HepG2 (cell line): ENCODE data around the gene COPS9. TPM values are rescaled to one million over a fixed set of nuclear protein-coding genes. Genes with fewer than 3 reads are reported as not detected.

Experiments used
- ATAC-seq: fragments of 200-7000 bp; cut with Tn5 transposase; 3 replicates; pipeline ENCODE4 v1.9.1; 2020; ENCODE audit warnings: mild to moderate bottlenecking, moderate library complexity
- BruUV-seq: library from RNA; stranded (reverse); fragments of 400-500 nt; replicated peaks from 2 replicates; lab custom pipeline; 2021; lab: Mats Ljungman, UMichigan
- CTCF ChIA-PET: fragments of 300-600 bp; formaldehyde crosslinking; extraction: SDS; loops from one replicate; lab custom pipeline; 2021; ENCODE audit warnings: low total read pairs, inconsistent platforms, low intra/inter-chr PET ratio; lab: Yijun Ruan, JAX
- POLR2A ChIA-PET: fragments of 350-600 bp; sonication (Branson Sonifier 250); formaldehyde crosslinking; loops from one replicate; lab custom pipeline; 2020; ENCODE audit warnings: antibody characterized with exemption, inconsistent platforms; lab: Yijun Ruan, JAX
- DNase-seq: peaks from one replicate; pipeline ENCODE4 v3.0.0-alpha.2; 2015; ENCODE audit warnings: low spot score
- FAIRE-seq: peaks from 3 replicates; lab custom pipeline; 2011; peaks lifted over from hg19 to GRCh38; lab: Jason Lieb, UNC
- H2AFZ ChIP-seq: one replicate; pipeline ENCODE4 v1.6.1; 2011; ENCODE audit warnings: low read length, inconsistent platforms
- H3K27ac ChIP-seq: fragments of 300-600 bp; 3 replicates; pipeline ENCODE4 v1.8.0; 2011; ENCODE audit warnings: mixed run types, mild to moderate bottlenecking, mixed read lengths, low read length, inconsistent platforms; ENCODE audit not compliant: insufficient read depth; ENCODE audit errors: extremely low read length
- H3K27me3 ChIP-seq, 2 experiments: fragments of 200-600 bp in 1 of 2; 2 replicates in 1 of 2; 3 replicates in 1 of 2; pipeline versions ENCODE4 v1.6.0 to v1.8.0; 2011; ENCODE audit warnings: low read length in 2 of 2, mild to moderate bottlenecking in 2 of 2, moderate library complexity in 2 of 2, inconsistent platforms in 1 of 2; ENCODE audit not compliant: insufficient read depth in 2 of 2, control insufficient read depth in 1 of 2
- H3K36me3 ChIP-seq, 2 experiments: fragments of 200-600 bp in 1 of 2; replicated peaks in 1 of 2; 2 replicates in 1 of 2; 3 replicates in 1 of 2; pipeline versions ENCODE4 v1.5.1 to v1.8.0; 2011; ENCODE audit warnings: low read length in 2 of 2, inconsistent platforms in 1 of 2; ENCODE audit not compliant: insufficient read depth in 2 of 2, control insufficient read depth in 1 of 2
- H3K4me1 ChIP-seq: 2 replicates; pipeline ENCODE4 v1.5.1; 2012; ENCODE audit warnings: low read length, inconsistent platforms; ENCODE audit not compliant: insufficient read depth
- H3K4me2 ChIP-seq: 2 replicates; pipeline ENCODE4 v1.6.0; 2011; ENCODE audit warnings: low read depth, low read length, inconsistent platforms
- H3K4me3 ChIP-seq, 3 experiments: fragments of 200-600 bp in 1 of 3; sonication (generic), shearing (Covaris generic) in 1 of 3; replicated peaks in 1 of 3; 2 replicates each; pipeline ENCODE4 v1.5.1; 2011 to 2016; ENCODE audit warnings: low read length in 3 of 3, inconsistent platforms in 2 of 3, low read depth in 2 of 3, mild to moderate bottlenecking in 2 of 3, control low read depth in 1 of 3, mixed read lengths in 1 of 3; ENCODE audit not compliant: insufficient read depth in 1 of 3
- H3K79me2 ChIP-seq: one replicate; pipeline ENCODE4 v1.6.1; 2011; ENCODE audit warnings: low read length, inconsistent platforms; ENCODE audit not compliant: insufficient read depth
- H3K9ac ChIP-seq: 2 replicates; pipeline ENCODE4 v1.6.0; 2011; ENCODE audit warnings: mild to moderate bottlenecking, low read depth, low read length, inconsistent platforms; ENCODE audit not compliant: insufficient read depth
- H3K9me3 ChIP-seq: 2 replicates; pipeline ENCODE4 v1.5.1; 2012; ENCODE audit warnings: mild to moderate bottlenecking, low read length
- H4K20me1 ChIP-seq: 2 replicates; pipeline ENCODE4 v1.6.0; 2011; ENCODE audit warnings: inconsistent platforms, mild to moderate bottlenecking, low read length, moderate library complexity; ENCODE audit not compliant: insufficient read depth
- AGO2 ChIP-seq: fragments of 200-400 bp; formaldehyde crosslinking; optimal IDR thresholded peaks from 2 replicates; pipeline ENCODE3; 2017; ENCODE audit warnings: mild to moderate bottlenecking, low read depth, low read length, moderate library complexity
- ATF7-NPFF ChIP-seq: sonication (generic); formaldehyde crosslinking; IDR thresholded peaks from 2 replicates; pipeline ENCODE4 v1.8.1; 2023; ENCODE audit warnings: mild to moderate bottlenecking, low read depth, missing genetic modification reagents, moderate library complexity
- HOXA5 ChIP-seq: sonication (generic); formaldehyde crosslinking; IDR thresholded peaks from 2 replicates; pipeline ENCODE4 v1.4.0; 2020; ENCODE audit warnings: missing genetic modification reagents
- IKZF4 ChIP-seq: sonication (generic); formaldehyde crosslinking; IDR thresholded peaks from 2 replicates; pipeline ENCODE4 v1.5.1; 2020; ENCODE audit warnings: borderline replicate concordance, mild to moderate bottlenecking, low read depth, missing genetic modification reagents; ENCODE audit errors: not compliant biosample characterization
- NFYB ChIP-seq: sonication (generic); formaldehyde crosslinking; IDR thresholded peaks from 2 replicates; pipeline ENCODE4 v1.4.0; 2020; ENCODE audit warnings: missing genetic modification reagents
- NKX3-1 ChIP-seq: sonication (generic); formaldehyde crosslinking; IDR thresholded peaks from 2 replicates; pipeline ENCODE4 v1.5.0; 2020; ENCODE audit warnings: missing genetic modification reagents
- TAF15 ChIP-seq: fragments of 200-400 bp; formaldehyde crosslinking; IDR thresholded peaks from one replicate; pipeline ENCODE4 v1.6.1; 2018; ENCODE audit warnings: mild to moderate bottlenecking, low read depth, low read length; ENCODE audit not compliant: poor library complexity, severe bottlenecking
- ZBTB42 ChIP-seq: sonication (generic); formaldehyde crosslinking; IDR thresholded peaks from 2 replicates; pipeline ENCODE4 v1.5.0; 2020; ENCODE audit warnings: mild to moderate bottlenecking, missing genetic modification reagents
- ZNF180 ChIP-seq: sonication (generic); formaldehyde crosslinking; IDR thresholded peaks from 2 replicates; pipeline ENCODE4 v1.4.0; 2020; ENCODE audit warnings: low read depth, missing genetic modification reagents, borderline replicate concordance
- ZNF629 ChIP-seq: sonication (generic); formaldehyde crosslinking; conservative IDR thresholded peaks from 2 replicates; pipeline ENCODE4 v1.5.0; 2020; ENCODE audit warnings: missing genetic modification reagents
- ZNF781 ChIP-seq: sonication (generic); formaldehyde crosslinking; IDR thresholded peaks from 2 replicates; pipeline ENCODE4 v1.5.1; 2020; ENCODE audit warnings: borderline replicate concordance, mild to moderate bottlenecking, missing genetic modification reagents; ENCODE audit errors: not compliant biosample characterization
- WGBS: methylation state at CpG from one replicate; pipeline ENCODE4 v1.1.6; 2017; ENCODE audit warnings: low lambda C conversion rate; 5-methylcytosine and 5-hydroxymethylcytosine counted together
- in situ Hi-C: cut with HindIII; loops from 2 replicates; pipeline ENCODE4 v1.10.0; 2017; ENCODE audit warnings: low pct_unique_long_range_greater_than_20kb; ENCODE audit not compliant: extremely low pct_ligation_motif_present
- intact Hi-C: fragments of 100-400 bp; cut with micrococcal nuclease; formaldehyde crosslinking; loops from one replicate; pipeline ENCODE4 v1.10.0; 2022; ENCODE audit not compliant: unreplicated experiment
- polyA plus RNA-seq, 8 experiments: library from polyadenylated mRNA; depleted of rRNA in 3 of 8; stranded (reverse) in 7 of 8; unstranded in 1 of 8; fragments of >200 nt; fragmentation: Illumina TruSeq in 4 of 8; extraction: Trizol in 4 of 8; gene quantifications; 2 replicates each; pipeline versions ENCODE4 v1.2.1 to v1.2.3, GENCODE V29; 2011 to 2016; ENCODE audit warnings: low read depth in 4 of 8, missing spikeins in 1 of 8, mixed read lengths in 1 of 8; ENCODE audit not compliant: insufficient read depth in 1 of 8
- total RNA-seq, 5 experiments: library from RNA; depleted of rRNA; stranded (reverse); fragments of >200 nt; fragmentation: Illumina TruSeq; extraction: Trizol; gene quantifications; 2 replicates each; pipeline ENCODE4 v1.2.3, GENCODE V29; 2016; ENCODE audit warnings: low read depth in 1 of 5
- TF ChIP-seq, protein P1 (sequence below): sonication (generic); formaldehyde crosslinking; IDR thresholded peaks from 2 replicates; pipeline ENCODE4 v1.4.0; 2020; ENCODE audit warnings: missing genetic modification reagents

COPS9 gene
- total and polyA plus RNA-seq, 2 of the 13 experiments (the other 11 are each of a cell fraction or from before 2014, with no cell fraction given), result 180 to 247 TPM

DNA sequence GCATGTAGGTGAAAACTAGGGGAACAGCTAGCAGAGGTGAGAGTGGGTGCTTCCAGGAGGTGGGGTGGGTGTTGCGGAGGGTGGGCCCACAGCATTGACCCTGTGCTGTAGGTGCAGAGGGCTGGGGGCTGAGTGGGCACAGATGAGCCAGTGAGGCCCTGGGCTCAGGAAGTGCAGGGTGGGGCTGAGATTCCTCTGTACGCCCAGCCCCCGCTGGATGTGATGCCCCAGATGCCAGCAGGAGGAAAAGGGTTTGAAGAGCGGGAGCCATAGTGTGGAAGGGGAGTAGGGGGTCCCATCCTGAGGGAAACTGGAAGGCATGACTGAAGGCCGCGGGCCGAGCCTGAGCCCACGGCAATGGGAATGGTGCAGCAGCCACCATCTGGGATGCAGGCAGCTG, 18.5 kb upstream of the COPS9 start (continued):
- TF ChIP-seq IKZF4 (CRISPR knock-in tag) (no peak), HOXA5 (CRISPR knock-in tag) (no peak), TAF15 (no peak), NFYB (no peak), ZBTB42 (CRISPR knock-in tag) (no peak), ZNF781 (CRISPR knock-in tag) (no peak), NKX3-1 (CRISPR knock-in tag) (no peak), ZNF629 (CRISPR knock-in tag) (no peak), ZNF180 (CRISPR knock-in tag) (no peak), ATF7-NPFF (CRISPR knock-in tag) (no peak)
- TF ChIP-seq, protein P1, sequence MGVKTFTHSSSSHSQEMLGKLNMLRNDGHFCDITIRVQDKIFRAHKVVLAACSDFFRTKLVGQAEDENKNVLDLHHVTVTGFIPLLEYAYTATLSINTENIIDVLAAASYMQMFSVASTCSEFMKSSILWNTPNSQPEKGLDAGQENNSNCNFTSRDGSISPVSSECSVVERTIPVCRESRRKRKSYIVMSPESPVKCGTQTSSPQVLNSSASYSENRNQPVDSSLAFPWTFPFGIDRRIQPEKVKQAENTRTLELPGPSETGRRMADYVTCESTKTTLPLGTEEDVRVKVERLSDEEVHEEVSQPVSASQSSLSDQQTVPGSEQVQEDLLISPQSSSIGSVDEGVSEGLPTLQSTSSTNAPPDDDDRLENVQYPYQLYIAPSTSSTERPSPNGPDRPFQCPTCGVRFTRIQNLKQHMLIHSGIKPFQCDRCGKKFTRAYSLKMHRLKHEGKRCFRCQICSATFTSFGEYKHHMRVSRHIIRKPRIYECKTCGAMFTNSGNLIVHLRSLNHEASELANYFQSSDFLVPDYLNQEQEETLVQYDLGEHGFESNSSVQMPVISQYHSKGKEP (CRISPR knock-in tag), result no peak

DNA sequence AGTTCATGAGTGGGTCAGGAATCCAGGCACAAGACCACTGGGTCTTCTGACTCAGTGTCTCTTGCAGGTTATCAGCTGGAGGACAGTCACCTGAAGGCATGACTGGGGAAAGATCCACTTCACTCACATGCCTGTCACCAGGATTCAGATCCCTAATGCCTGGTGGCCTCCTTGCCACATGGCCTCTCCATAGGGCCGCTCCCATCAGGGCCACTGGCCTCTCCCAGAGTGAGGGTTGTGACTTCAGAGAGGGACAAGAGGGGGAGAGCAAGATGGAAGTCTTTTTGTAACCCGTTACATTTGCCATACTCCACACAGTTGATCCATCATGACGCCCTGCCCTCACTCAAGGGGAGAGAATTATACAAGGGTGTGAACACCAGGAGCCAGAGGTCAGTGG, 17.3 kb upstream of the COPS9 start:
- 4% methylated on average over 2 of the region's 3 CpGs for WGBS
- ATAC-seq (no peak), DNase-seq (no peak)
- Histone ChIP-seq H3K9me3 (no peaks in the 10 kb centered on the region), H3K4me1 (peaks cover 12% of the 10 kb centered on the region), H4K20me1 (no peaks in the 10 kb centered on the region), H2AFZ (no peak overlapping the region), H3K4me2 (no peak overlapping the region), H3K9ac (no peak overlapping the region), H3K36me3 (no peaks in the 10 kb centered on the region), H3K27me3 (peaks cover 10 to 74% of the 10 kb centered on the region in 2 experiments; a peak in 4 of 5 replicates), H3K4me3 (no peak overlapping the region), H3K27ac (no peak overlapping the region)
- CTCF ChIA-PET, result no interaction called here
- no TSS peak for BruUV-seq
- POLR2A ChIA-PET, result no interaction called here
- intact Hi-C loops (loop anchor here (5.0 kb wide), 1 partner anchor 284 kb away; the partner anchor contains the start of gene GPC1), in situ Hi-C loops (loop anchor here (5.0 kb wide), 1 partner anchor 284 kb away; the partner anchor contains the start of gene GPC1)
- TF ChIP-seq AGO2, result no peak
- TF ChIP-seq, all 625 proteins: peak for 0
- FAIRE-seq, result no peak
- H3K79me2 ChIP-seq, result no peaks in the 10 kb centered on the region
